GM12878 (cell line): ENCODE data around the gene S1PR2. TPM values are rescaled to one million over a fixed set of nuclear protein-coding genes. Genes with fewer than 3 reads are reported as not detected.

Experiments used
- ATF7 ChIP-seq: fragments of 450-650 bp; IDR thresholded peaks from 2 replicates; pipeline ENCODE4 v1.6.1; 2016; ENCODE audit warnings: low read depth, mild to moderate bottlenecking
- BCL11A ChIP-seq: IDR thresholded peaks from 2 replicates; pipeline ENCODE4 v1.6.1; 2011; ENCODE audit warnings: low read depth, low read length
- BRCA1 ChIP-seq: IDR thresholded peaks from 2 replicates; pipeline ENCODE4 v1.6.1; 2011; ENCODE audit warnings: low read depth, low read length, improper control_type of control experiment
- CBFB ChIP-seq: IDR thresholded peaks from 2 replicates; pipeline ENCODE4 v1.6.1; 2016; ENCODE audit warnings: antibody characterized with exemption, low read depth
- MYC ChIP-seq: IDR thresholded peaks from 2 replicates; pipeline ENCODE4 v1.6.1; 2011; ENCODE audit warnings: mild to moderate bottlenecking, low read length, moderate library complexity, inconsistent platforms; ENCODE audit not compliant: insufficient read depth, insufficient replicate concordance, insufficient read length, severe bottlenecking
- RAD51 ChIP-seq: fragments of 450-650 bp; IDR thresholded peaks from 2 replicates; pipeline ENCODE4 v1.6.1; 2016; ENCODE audit warnings: moderate library complexity, mild to moderate bottlenecking, inconsistent platforms
- RCOR1 ChIP-seq: conservative IDR thresholded peaks from 2 replicates; pipeline ENCODE4 v1.6.1; 2012; ENCODE audit warnings: low read depth, low read length, improper control_type of control experiment
- RFX5 ChIP-seq: IDR thresholded peaks from 2 replicates; pipeline ENCODE4 v1.6.1; 2011; ENCODE audit warnings: low read depth, low read length, improper control_type of control experiment
- SP1 ChIP-seq: IDR thresholded peaks from one replicate; pipeline ENCODE4 v1.6.1; 2011; ENCODE audit warnings: low read depth, low read length
- SREBF1 ChIP-seq: IDR thresholded peaks from 2 replicates; pipeline ENCODE4 v1.6.1; 2012; ENCODE audit warnings: mild to moderate bottlenecking, low read length
- TARDBP ChIP-seq: IDR thresholded peaks from 2 replicates; pipeline ENCODE4 v1.6.1; 2016; ENCODE audit warnings: borderline replicate concordance
- YY1 ChIP-seq: IDR thresholded peaks from 2 replicates; pipeline ENCODE4 v1.6.1; 2011; ENCODE audit warnings: low read depth, mild to moderate bottlenecking, low read length
- polyA plus RNA-seq, 11 experiments: library from polyadenylated mRNA; depleted of rRNA in 4 of 11; unstranded in 6 of 11; stranded (reverse) in 5 of 11; fragments of >200 nt; fragmentation: Nextera tagmentation in 4 of 11; fragmentation: Illumina TruSeq in 1 of 11; extraction: Ambion mirVana in 4 of 11; extraction: Trizol in 1 of 11; gene quantifications; 1 replicate in 1 of 11; 2 replicates in 10 of 11; pipeline versions ENCODE4 v1.2.1 to v1.2.3, GENCODE V29; 2011 to 2016; ENCODE audit warnings: inconsistent platforms in 2 of 11, missing spikeins in 2 of 11, low read depth in 1 of 11
- total RNA-seq, 4 experiments: library from RNA; depleted of rRNA in 3 of 4; stranded (reverse); fragments of >200 nt in 3 of 4; fragmentation: Illumina TruSeq in 1 of 4; extraction: Trizol in 1 of 4; gene quantifications; 2 replicates each; pipeline versions ENCODE4 v1.2.1 to v1.2.3, GENCODE V29; 2013 to 2021
- TF ChIP-seq, protein P1 (sequence below): IDR thresholded peaks from 2 replicates; pipeline ENCODE4 v1.6.1; 2011; ENCODE audit warnings: borderline replicate concordance, low read depth, mild to moderate bottlenecking, moderate library complexity, mixed read lengths, low read length; ENCODE audit not compliant: insufficient read depth; ENCODE audit errors: extremely low read length
- TF ChIP-seq, protein P2 (sequence below): fragments of 150-350 bp; IDR thresholded peaks from 2 replicates; pipeline ENCODE4 v1.6.1; 2016; ENCODE audit warnings: low read depth, low read length
- TF ChIP-seq, protein P3 (sequence below): fragments of 450-650 bp; IDR thresholded peaks from 2 replicates; pipeline ENCODE4 v1.6.1; 2018; ENCODE audit warnings: borderline replicate concordance, mild to moderate bottlenecking; ENCODE audit not compliant: partially characterized antibody
- TF ChIP-seq, protein P4 (sequence below): IDR thresholded peaks from 2 replicates; pipeline ENCODE4 v1.6.1; 2012; ENCODE audit warnings: improper control_type of control experiment, low read depth, low read length; ENCODE audit not compliant: insufficient replicate concordance

The S1PR2 gene
- total and polyA plus RNA-seq, 10 of the 15 experiments (the other 5 are each of a cell fraction or from before 2014, with no cell fraction given) = 4.9 to 26.8 (median 11.6) TPM

DNA sequence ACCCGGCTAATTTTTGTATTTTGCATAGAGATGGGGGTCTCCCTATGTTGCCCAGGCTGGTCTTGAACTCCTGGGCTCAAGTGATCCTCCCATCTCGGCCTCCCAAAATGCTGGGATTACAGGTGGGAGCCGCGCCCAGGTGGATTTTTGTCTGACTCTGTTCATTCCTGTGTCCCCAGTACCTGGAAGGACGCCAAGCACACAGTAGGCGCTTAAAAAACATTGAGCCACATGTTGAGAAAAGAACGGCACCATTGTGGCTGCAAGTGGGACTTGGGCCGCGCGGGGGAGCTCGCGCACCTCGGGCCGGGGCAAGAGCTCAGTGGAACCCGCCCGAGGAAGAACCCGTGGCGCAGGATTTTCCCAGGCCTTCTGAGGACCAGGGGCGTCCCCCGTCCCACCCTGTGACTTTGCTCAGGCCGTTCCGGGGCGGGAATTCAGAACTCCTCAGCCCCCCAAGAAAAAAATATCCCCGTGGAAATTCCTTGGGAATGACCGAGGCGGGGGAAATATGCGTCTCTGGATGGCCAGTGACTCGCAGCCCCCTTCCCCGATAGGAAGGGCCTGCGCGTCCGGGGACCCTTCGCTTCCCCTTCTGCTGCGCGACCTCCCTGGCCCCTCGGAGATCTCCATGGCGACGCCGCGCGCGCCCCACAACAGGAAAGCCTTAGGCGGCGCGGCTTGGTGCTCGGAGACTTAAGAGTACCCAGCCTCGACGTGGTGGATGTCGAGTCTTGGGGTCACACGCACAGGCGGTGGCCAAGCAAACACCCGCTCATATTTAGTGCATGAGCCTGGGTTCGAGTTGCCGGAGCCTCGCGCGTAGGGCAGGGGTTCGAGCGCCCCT, 38.4 kb upstream of the S1PR2 start (continued):
- TF ChIP-seq, protein P1, sequence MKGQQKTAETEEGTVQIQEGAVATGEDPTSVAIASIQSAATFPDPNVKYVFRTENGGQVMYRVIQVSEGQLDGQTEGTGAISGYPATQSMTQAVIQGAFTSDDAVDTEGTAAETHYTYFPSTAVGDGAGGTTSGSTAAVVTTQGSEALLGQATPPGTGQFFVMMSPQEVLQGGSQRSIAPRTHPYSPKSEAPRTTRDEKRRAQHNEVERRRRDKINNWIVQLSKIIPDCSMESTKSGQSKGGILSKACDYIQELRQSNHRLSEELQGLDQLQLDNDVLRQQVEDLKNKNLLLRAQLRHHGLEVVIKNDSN = no peak
- TF ChIP-seq, protein P2, sequence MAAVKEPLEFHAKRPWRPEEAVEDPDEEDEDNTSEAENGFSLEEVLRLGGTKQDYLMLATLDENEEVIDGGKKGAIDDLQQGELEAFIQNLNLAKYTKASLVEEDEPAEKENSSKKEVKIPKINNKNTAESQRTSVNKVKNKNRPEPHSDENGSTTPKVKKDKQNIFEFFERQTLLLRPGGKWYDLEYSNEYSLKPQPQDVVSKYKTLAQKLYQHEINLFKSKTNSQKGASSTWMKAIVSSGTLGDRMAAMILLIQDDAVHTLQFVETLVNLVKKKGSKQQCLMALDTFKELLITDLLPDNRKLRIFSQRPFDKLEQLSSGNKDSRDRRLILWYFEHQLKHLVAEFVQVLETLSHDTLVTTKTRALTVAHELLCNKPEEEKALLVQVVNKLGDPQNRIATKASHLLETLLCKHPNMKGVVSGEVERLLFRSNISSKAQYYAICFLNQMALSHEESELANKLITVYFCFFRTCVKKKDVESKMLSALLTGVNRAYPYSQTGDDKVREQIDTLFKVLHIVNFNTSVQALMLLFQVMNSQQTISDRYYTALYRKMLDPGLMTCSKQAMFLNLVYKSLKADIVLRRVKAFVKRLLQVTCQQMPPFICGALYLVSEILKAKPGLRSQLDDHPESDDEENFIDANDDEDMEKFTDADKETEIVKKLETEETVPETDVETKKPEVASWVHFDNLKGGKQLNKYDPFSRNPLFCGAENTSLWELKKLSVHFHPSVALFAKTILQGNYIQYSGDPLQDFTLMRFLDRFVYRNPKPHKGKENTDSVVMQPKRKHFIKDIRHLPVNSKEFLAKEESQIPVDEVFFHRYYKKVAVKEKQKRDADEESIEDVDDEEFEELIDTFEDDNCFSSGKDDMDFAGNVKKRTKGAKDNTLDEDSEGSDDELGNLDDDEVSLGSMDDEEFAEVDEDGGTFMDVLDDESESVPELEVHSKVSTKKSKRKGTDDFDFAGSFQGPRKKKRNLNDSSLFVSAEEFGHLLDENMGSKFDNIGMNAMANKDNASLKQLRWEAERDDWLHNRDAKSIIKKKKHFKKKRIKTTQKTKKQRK = 0 out of 2 replicates have a peak, but pooled peaks have one; percentile 12
- no peak for TF ChIP-seq BRCA1
- no peak for TF ChIP-seq SREBF1
- TF ChIP-seq RAD51 = peak; percentile 42; the same call in 1 of the 2 replicates
- peak; percentile 24; the same call in 1 of the 2 replicates for TF ChIP-seq TARDBP
- TF ChIP-seq MYC = peak; percentile 31
- no peak for TF ChIP-seq SP1
- TF ChIP-seq RCOR1 = 0 out of 2 replicates have a peak, but pooled peaks have one; percentile 46
- TF ChIP-seq CBFB = 0 out of 2 replicates have a peak, but pooled peaks have one; percentile 19
- TF ChIP-seq RFX5 = no peak
- TF ChIP-seq, protein P3, sequence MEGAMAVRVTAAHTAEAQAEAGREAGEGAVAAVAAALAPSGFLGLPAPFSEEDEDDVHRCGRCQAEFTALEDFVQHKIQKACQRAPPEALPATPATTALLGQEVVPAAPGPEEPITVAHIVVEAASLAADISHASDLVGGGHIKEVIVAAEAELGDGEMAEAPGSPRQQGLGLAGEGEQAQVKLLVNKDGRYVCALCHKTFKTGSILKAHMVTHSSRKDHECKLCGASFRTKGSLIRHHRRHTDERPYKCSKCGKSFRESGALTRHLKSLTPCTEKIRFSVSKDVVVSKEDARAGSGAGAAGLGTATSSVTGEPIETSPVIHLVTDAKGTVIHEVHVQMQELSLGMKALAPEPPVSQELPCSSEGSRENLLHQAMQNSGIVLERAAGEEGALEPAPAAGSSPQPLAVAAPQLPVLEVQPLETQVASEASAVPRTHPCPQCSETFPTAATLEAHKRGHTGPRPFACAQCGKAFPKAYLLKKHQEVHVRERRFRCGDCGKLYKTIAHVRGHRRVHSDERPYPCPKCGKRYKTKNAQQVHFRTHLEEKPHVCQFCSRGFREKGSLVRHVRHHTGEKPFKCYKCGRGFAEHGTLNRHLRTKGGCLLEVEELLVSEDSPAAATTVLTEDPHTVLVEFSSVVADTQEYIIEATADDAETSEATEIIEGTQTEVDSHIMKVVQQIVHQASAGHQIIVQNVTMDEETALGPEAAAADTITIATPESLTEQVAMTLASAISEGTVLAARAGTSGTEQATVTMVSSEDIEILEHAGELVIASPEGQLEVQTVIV = no peak
- TF ChIP-seq, protein P4, sequence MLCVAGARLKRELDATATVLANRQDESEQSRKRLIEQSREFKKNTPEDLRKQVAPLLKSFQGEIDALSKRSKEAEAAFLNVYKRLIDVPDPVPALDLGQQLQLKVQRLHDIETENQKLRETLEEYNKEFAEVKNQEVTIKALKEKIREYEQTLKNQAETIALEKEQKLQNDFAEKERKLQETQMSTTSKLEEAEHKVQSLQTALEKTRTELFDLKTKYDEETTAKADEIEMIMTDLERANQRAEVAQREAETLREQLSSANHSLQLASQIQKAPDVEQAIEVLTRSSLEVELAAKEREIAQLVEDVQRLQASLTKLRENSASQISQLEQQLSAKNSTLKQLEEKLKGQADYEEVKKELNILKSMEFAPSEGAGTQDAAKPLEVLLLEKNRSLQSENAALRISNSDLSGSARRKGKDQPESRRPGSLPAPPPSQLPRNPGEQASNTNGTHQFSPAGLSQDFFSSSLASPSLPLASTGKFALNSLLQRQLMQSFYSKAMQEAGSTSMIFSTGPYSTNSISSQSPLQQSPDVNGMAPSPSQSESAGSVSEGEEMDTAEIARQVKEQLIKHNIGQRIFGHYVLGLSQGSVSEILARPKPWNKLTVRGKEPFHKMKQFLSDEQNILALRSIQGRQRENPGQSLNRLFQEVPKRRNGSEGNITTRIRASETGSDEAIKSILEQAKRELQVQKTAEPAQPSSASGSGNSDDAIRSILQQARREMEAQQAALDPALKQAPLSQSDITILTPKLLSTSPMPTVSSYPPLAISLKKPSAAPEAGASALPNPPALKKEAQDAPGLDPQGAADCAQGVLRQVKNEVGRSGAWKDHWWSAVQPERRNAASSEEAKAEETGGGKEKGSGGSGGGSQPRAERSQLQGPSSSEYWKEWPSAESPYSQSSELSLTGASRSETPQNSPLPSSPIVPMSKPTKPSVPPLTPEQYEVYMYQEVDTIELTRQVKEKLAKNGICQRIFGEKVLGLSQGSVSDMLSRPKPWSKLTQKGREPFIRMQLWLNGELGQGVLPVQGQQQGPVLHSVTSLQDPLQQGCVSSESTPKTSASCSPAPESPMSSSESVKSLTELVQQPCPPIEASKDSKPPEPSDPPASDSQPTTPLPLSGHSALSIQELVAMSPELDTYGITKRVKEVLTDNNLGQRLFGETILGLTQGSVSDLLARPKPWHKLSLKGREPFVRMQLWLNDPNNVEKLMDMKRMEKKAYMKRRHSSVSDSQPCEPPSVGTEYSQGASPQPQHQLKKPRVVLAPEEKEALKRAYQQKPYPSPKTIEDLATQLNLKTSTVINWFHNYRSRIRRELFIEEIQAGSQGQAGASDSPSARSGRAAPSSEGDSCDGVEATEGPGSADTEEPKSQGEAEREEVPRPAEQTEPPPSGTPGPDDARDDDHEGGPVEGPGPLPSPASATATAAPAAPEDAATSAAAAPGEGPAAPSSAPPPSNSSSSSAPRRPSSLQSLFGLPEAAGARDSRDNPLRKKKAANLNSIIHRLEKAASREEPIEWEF = no peak
- TF ChIP-seq ATF7 = no peak
- peak; percentile 89 for TF ChIP-seq YY1
- TF ChIP-seq BCL11A = no peak
